ENCODE results near the gene MYG1. TPM values are rescaled to one million over a fixed set of nuclear protein-coding genes. Genes with fewer than 3 reads are reported as not detected.

The MYG1 gene
- total RNA-seq, 2 experiments from 2014 or later = 53.4 to 64.9 TPM

DNA sequence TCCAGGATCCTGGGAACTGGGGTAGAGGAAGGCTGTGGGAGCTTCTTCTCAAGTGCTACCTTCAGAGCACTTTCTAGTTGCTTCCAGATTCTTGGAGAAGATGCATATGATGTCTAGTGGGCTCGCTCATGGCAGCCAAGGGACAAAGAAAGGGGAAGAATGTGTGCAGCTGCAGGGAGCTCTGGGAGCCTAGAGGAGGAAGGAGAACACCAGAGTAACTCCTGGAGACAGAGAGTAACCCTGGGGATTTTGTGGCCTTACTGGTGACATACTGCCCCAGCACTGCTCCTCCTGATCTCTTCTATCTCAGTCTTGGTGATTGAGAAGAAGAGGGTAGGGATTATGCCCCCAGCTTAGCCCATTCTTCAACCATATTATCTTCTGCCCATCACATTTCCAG, 47.0 kb downstream of the MYG1 start:
- DNase-seq (ENCODE audit: low spot score) = no peak
- H4K20me1 ChIP-seq (ENCODE audit: insufficient read depth, low read length) = no peaks in the 10 kb centered on the region
- intact Hi-C loops (cut with micrococcal nuclease; ENCODE audit: unreplicated experiment) = no loop called here
- no peaks in the 10 kb centered on the region for H3K36me3 ChIP-seq (ENCODE audit: insufficient read depth, low read length)
- no peaks in the 10 kb centered on the region for H3K79me2 ChIP-seq (ENCODE audit: insufficient read depth, low read depth, low read length)
- TF ChIP-seq, protein P1, sequence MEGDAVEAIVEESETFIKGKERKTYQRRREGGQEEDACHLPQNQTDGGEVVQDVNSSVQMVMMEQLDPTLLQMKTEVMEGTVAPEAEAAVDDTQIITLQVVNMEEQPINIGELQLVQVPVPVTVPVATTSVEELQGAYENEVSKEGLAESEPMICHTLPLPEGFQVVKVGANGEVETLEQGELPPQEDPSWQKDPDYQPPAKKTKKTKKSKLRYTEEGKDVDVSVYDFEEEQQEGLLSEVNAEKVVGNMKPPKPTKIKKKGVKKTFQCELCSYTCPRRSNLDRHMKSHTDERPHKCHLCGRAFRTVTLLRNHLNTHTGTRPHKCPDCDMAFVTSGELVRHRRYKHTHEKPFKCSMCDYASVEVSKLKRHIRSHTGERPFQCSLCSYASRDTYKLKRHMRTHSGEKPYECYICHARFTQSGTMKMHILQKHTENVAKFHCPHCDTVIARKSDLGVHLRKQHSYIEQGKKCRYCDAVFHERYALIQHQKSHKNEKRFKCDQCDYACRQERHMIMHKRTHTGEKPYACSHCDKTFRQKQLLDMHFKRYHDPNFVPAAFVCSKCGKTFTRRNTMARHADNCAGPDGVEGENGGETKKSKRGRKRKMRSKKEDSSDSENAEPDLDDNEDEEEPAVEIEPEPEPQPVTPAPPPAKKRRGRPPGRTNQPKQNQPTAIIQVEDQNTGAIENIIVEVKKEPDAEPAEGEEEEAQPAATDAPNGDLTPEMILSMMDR (conservative IDR thresholded peaks at IDR 0.05; ENCODE audit: low read length) = no peak
- no peak for TF ChIP-seq EZH2phosphoT487 (IDR thresholded peaks at IDR 0.05; ENCODE audit: borderline replicate concordance, low read depth, low read length)
- no TSS peak for BruUV-seq (replicated peaks)
- no peaks in the 10 kb centered on the region for H3K9me2 ChIP-seq (ENCODE audit: insufficient read depth, low read length)
- no peak overlapping the region for H2AFZ ChIP-seq (ENCODE audit: low read length)
- CTCF ChIA-PET (ENCODE audit: unreplicated experiment) = no interaction called here
- no peak overlapping the region for H3K4me2 ChIP-seq (ENCODE audit: low read length)
- peaks cover 21% of the 10 kb centered on the region for H3K4me1 ChIP-seq (ENCODE audit: insufficient read depth, low read length, poor library complexity, severe bottlenecking)
- H3K9me3 ChIP-seq (ENCODE audit: low read length) = no peaks in the 10 kb centered on the region
- POLR2A ChIA-PET = interaction anchor here (4.1 kb wide), 1 partner anchor 22 kb away, joined by 30 read pairs; no protein-coding TSS in a partner anchor
- H3K4me3 ChIP-seq (ENCODE audit: low read depth, low read length, poor library complexity, severe bottlenecking) = no peak overlapping the region
- H3K27ac ChIP-seq (ENCODE audit: low read depth, low read length, poor library complexity, severe bottlenecking) = no peak overlapping the region

DNA sequence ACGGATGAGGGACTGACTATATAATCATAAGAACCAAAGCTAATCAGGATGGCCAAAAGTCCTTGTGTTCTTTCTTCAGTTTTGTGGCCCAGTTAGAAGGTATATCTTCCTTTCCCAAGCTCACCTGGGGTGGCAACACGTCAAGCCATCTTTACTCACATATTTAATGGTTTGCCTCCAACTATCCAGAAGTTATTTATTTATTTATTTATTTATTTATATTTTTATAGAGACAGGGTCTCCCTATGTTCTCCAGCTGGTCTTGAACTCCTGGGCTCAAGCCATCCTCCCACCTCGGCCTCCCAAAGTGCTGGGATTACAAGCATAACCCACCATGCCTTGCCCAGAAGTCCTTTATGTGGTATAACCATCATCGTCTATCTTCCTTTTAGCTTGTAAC, 48.4 kb downstream of the MYG1 start:
- intact Hi-C loops (cut with micrococcal nuclease; ENCODE audit: unreplicated experiment) = no loop called here
- no peak overlapping the region for H3K27ac ChIP-seq (ENCODE audit: low read depth, low read length, poor library complexity, severe bottlenecking)
- H3K4me3 ChIP-seq (ENCODE audit: low read depth, low read length, poor library complexity, severe bottlenecking) = no peak overlapping the region
- POLR2A ChIA-PET = interaction anchor here (0.5 to 4.1 kb wide), 2 partner anchors 23 to 105 kb away, joined by 5 to 30 read pairs; no protein-coding TSS in a partner anchor
- H2AFZ ChIP-seq (ENCODE audit: low read length) = no peak overlapping the region
- no peaks in the 10 kb centered on the region for H4K20me1 ChIP-seq (ENCODE audit: insufficient read depth, low read length)
- TF ChIP-seq EZH2phosphoT487 (IDR thresholded peaks at IDR 0.05; ENCODE audit: borderline replicate concordance, low read depth, low read length) = no peak
- TF ChIP-seq, protein P1 (conservative IDR thresholded peaks at IDR 0.05; ENCODE audit: low read length) = no peak
- H3K4me2 ChIP-seq (ENCODE audit: low read length) = no peak overlapping the region
- H3K9me3 ChIP-seq (ENCODE audit: low read length) = no peaks in the 10 kb centered on the region
- H3K9me2 ChIP-seq (ENCODE audit: insufficient read depth, low read length) = no peaks in the 10 kb centered on the region
- H3K79me2 ChIP-seq (ENCODE audit: insufficient read depth, low read depth, low read length) = no peaks in the 10 kb centered on the region
- H3K36me3 ChIP-seq (ENCODE audit: insufficient read depth, low read length) = no peaks in the 10 kb centered on the region
- CTCF ChIA-PET (ENCODE audit: unreplicated experiment) = interaction anchor here (0.6 kb wide), 1 partner anchor 30 kb away, joined by 3 read pairs; no protein-coding TSS in a partner anchor
- DNase-seq (ENCODE audit: low spot score) = no peak
- BruUV-seq (replicated peaks) = no TSS peak
- peaks cover 21% of the 10 kb centered on the region for H3K4me1 ChIP-seq (ENCODE audit: insufficient read depth, low read length, poor library complexity, severe bottlenecking)

Data from OCI-LY7 (cell line).